Stimulated activated CD4-positive, alpha-beta T cell treated with anti-CD3 and anti-CD28 coated beads, Interleukin-12 subunit alpha, Interleukin-12 subunit beta, amount 100 ng/mL, for 24 hours (primary cell): ENCODE results near the gene ARHGAP10.
A peak's percentile ranks its signal among the peaks of the same experiment; 100 is the strongest.

Experiments used
- DNase-seq, 2 experiments: peaks; one replicate each; pipeline ENCODE4 v3.0.0-alpha.2; 2020; ENCODE audit warnings: low read depth in 2 of 2

ARHGAP10 gene

GRCh38 chr4:148041606-148042329 lies 309.9 kb downstream of the ARHGAP10 start:
- no peak for DNase-seq

GRCh38 chr4:148044089-148044911 lies 312.4 kb downstream of the ARHGAP10 start:
- no peak for DNase-seq

DNA sequence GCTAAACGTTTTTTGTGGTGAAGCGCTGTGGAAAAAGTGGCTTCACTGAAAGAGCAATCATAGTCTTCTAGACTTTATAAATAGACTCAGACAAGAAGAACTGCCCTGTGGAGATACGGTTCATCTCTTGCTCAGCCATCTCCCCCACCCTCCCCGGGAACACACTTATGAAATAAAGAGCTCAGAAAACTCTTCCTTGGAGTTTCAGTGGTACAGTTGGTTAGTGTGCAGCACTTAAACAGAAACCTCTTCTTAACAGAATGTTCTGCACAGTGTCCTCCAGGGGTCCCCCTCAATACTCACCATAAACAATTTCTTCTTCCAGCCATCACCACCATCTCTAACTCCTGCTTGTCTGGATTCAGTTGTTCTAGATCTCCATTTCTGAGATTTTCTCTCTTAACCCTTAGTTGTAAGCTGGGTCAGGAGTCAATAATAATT lies 313.0 kb downstream of the ARHGAP10 start:
- DNase-seq: no peak

- DNase-seq: no peak
These were observed 316.7 kb downstream of the ARHGAP10 start for GRCh38 chr4:148048598-148048997.

GRCh38 chr4:148051403-148051802 lies 319.5 kb downstream of the ARHGAP10 start:
- DNase-seq: no peak

- no peak for DNase-seq
These were observed 320.6 kb downstream of the ARHGAP10 start for GRCh38 chr4:148052448-148052847.

DNA sequence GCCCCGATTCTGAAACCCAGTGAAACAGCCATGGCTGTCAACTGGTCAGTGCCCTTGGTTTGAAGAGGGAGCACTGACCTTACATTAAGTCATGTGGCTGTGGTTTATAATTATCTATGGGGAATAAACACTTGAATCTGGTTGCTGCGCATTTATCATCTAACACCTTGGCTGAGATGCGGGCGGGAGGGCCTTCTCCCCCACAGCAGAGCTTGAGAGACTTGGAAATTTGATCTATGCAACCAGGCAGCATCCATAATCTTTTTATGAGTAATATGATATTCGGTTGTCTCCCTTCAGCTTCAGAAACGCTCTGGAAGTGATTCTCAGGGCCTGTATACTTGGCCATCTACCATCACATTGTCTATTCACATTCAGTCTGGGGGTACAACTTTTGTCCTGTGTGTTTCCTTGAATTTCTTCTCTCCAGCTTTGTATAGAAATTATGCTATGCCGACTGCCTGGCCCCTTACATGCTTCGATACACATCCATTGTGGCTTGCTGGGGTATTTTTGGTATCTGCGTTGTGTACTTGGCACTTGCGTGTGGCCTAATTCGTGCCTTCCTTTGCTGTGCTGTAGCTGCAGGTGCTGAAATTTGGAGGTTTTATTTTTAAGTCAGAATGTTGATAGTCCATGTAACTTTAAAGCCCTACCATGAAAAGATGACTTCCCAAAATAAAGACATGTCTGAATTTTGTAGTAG lies 321.6 kb downstream of the ARHGAP10 start:
- no peak for DNase-seq

GRCh38 chr4:148054275-148054674 lies 322.4 kb downstream of the ARHGAP10 start:
- no peak for DNase-seq

- DNase-seq: no peak
These were observed 324.0 kb downstream of the ARHGAP10 start for GRCh38 chr4:148055844-148056243.

DNA sequence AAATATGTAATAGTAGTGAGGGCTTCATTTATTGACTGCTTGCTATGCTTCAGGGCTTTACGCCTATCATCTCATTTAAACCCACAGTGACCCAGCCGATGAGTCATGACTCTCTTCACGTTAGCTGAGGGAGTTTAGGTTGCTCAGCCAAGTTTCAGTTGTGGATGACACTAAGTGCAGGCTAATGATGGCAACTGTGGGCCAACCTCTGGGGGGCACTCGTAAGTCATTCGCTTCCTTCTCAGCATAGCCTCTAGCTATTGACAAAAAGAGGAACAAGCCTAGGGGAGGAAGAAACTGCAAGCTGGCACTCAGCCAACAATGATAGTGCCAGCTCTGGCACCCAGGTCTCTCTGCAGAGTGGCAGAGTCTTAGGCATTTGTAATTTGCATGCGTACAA lies 325.0 kb downstream of the ARHGAP10 start:
- DNase-seq: peak; percentile 24 to 43

- no peak for DNase-seq
These were observed 325.6 kb downstream of the ARHGAP10 start for GRCh38 chr4:148057516-148057915.

DNA sequence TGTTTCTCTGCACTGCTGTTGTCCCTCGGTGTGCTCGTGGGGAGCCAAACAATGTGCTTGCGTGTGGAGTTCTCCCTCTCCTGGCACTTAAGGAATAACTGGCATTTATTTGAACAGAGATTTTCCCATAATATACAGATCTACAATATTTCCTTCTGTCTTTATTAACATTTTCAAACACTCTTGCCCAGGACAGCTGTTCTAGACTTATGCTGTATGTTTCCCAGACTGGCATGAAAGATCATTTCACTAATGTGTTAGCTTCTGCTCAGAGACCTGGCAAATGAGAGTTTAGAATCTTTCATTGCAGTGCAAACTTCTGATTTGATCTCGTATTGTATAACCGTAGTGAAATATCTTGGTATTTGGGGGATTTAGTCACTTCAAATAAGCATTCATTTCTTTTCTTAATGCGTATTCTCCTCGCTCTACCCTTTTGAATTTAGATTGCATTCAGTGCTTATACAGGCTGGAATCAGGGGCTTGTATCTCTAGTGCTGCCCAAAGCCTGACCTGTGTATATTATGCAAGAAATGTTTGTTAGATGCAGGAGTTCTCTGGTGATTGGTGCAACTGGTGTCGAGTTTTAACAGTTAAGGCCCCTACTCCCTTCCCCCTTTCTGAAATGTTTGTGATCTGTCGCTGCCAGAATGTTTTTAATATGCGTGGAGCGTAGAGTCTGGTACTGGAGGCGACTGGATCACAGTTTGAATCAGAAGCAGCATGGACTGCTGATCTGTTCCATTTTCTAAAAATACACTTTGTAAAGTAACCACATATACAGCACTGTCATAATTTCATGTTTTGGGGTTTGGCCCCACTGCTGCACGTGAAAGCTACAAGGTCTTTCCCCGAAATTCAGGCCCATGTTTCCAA lies 326.3 kb downstream of the ARHGAP10 start:
- DNase-seq: no peak

DNA sequence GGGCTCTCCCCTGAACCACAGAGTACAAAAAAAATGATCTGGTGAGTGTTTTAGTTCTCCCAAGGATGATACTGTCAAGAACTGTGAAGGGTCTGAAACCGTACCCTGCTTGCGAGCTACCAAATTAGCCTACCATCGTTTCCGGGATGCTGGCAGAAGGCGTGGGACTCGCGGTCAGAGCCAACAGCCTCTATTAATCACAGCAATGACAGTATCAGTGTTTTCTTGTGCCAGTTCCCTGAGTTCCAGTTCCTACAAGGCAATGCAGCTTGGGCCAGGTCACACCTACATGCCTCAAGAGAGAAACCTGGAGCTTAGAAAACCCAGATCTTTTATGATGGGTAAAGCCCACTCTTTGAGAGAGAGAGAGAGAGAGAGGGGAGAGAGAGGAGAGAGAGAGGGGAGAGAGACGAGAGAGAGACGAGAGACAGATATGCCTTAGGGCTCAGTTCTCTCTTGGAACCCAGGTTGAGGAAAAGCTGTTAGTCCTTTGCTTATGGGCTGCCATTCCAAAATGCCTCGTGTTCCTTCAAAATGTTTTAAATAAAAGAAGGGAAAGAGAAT lies 327.8 kb downstream of the ARHGAP10 start:
- DNase-seq: no peak

DNA sequence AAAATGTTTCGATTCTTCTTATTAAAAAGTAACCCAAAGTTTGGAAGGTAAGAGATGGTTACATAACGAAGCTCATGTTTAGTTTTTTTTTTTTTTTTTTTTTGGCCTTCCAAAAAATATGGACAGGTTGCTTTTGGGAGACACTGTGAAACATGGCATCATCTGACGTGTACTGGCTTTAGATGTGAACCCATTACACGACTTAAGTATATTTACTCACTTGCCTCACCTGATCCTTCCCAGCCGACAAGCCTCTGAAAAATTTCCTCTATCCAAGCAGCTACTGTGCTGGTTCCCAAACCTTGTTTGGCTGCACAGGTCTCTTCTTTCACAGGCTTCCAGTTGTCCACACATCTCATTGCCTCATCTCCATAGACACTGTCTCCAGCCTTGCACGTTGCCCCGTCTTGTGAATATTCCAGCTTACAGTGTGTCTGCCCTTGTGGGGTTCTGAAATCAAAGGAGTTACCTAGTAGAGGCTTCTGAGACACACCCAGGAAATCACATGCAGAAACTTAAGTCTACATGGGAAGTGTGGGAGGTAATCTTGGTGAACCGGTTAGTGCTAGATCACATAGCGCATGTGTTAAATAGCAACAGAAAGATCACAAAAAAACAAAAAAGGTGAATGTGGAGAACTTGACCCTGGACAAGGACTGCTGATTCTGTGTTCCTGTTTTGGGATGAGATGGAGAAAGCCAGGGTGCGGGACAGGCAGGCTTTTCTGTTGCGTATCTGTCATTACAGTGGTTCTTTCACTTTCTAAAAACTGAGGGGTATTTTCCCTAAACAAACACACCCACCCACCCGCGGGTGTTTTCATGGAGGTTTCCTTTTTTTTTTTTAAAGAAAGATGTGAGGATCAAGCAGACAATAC lies 328.6 kb downstream of the ARHGAP10 start:
- peak in 1 of 2 experiments; percentile 5 for DNase-seq

DNA sequence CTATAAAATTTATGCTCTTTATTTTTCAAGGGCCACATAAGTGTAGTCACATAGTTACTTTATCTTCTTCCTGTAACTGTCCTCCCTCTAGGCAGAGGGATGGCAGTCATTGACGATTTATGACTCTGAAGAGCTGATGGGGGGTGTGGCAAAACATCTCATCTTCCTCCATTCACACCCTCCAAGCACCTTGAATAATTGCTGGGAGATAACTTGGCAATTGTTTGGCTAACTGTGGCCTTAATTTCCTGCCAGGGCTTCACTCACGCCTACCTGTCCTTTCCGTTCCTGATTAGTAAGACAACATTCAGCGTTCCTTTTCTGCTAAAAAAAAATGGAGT lies 329.2 kb downstream of the ARHGAP10 start:
- DNase-seq: no peak

GRCh38 chr4:148061795-148062194 lies 329.9 kb downstream of the ARHGAP10 start:
- no peak for DNase-seq

GRCh38 chr4:148062301-148062950 lies 330.5 kb downstream of the ARHGAP10 start:
- no peak for DNase-seq

DNA sequence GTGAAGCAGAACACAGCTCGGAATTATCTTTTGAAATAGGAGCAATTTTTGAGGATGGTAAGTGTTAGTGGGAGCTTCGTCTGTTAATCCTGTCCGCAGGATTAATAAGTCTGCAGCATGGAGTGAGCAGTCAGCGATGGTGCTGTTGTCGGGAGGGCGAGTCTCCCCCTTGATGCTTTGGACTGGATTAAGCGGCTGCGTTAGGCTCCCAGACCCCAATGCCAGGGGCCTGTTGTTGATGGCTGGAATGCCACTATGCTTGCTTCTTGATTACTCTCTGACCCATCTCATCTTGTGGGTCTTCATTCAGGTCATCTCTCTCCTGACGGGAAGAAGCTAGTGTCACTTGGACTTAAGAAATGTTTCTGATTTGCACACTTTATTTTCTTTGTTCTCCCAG lies 332.6 kb downstream of the ARHGAP10 start:
- DNase-seq: no peak

DNA sequence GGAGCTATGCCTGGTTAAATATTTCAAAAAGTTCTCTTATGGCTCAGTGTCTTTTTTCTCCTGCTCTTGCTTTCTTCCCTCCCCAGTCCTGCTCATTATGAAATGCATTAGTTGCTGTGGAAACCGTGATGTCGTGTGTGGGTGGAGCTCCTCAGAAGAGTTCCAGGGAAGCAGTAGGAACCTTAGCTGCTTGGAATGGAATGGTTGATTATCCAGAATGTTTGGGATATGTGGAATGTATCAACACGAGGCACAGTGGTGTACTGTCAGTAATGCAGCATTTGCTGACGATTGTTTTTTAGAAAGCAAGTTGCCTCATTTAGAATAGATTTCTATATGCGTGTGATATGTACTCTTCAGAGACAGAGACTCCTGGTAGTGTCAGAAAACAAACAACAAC lies 333.2 kb downstream of the ARHGAP10 start:
- no peak for DNase-seq
